Upper lobe of left lung (tissue), 4 donors: Measurements from ENCODE around the gene DUSP15.

Source experiments
- EP300 ChIP-seq, 4 donors: sonication (generic); formaldehyde crosslinking; IDR thresholded peaks; one replicate each; pipeline ENCODE4 v1.5.1; 2017; ENCODE audit warnings: antibody characterized with exemption in 4 of 4, control low read depth in 2 of 4
- POLR2A ChIP-seq, 4 donors: fragments of 450-650 bp; IDR thresholded peaks; one replicate each; pipeline ENCODE4 v1.5.1; 2016 to 2017; ENCODE audit warnings: antibody characterized with exemption in 4 of 4, mild to moderate bottlenecking in 2 of 4
- POLR2AphosphoS5 ChIP-seq, 2 donors: sonication (generic); formaldehyde crosslinking; IDR thresholded peaks; one replicate each; pipeline ENCODE4 v1.5.1; 2017; ENCODE audit warnings: antibody characterized with exemption in 2 of 2
- TF ChIP-seq, protein P1 (sequence below), 6 experiments: fragments of 450-650 bp in 4 of 6; fragments of 200-600 bp in 2 of 6; sonication (generic) in 2 of 6; IDR thresholded peaks; one replicate each; pipeline ENCODE4 v1.5.1; 2016 to 2019; ENCODE audit warnings: antibody characterized with exemption in 6 of 6

- TF ChIP-seq, protein P1, sequence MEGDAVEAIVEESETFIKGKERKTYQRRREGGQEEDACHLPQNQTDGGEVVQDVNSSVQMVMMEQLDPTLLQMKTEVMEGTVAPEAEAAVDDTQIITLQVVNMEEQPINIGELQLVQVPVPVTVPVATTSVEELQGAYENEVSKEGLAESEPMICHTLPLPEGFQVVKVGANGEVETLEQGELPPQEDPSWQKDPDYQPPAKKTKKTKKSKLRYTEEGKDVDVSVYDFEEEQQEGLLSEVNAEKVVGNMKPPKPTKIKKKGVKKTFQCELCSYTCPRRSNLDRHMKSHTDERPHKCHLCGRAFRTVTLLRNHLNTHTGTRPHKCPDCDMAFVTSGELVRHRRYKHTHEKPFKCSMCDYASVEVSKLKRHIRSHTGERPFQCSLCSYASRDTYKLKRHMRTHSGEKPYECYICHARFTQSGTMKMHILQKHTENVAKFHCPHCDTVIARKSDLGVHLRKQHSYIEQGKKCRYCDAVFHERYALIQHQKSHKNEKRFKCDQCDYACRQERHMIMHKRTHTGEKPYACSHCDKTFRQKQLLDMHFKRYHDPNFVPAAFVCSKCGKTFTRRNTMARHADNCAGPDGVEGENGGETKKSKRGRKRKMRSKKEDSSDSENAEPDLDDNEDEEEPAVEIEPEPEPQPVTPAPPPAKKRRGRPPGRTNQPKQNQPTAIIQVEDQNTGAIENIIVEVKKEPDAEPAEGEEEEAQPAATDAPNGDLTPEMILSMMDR (IDR thresholded peaks at IDR 0.05), result no peak
- TF ChIP-seq POLR2A (IDR thresholded peaks at IDR 0.05) (no peak), EP300 (IDR thresholded peaks at IDR 0.05) (no peak), POLR2AphosphoS5 (IDR thresholded peaks at IDR 0.05) (no peak)
These were observed 51.1 kb downstream of the DUSP15 start, which contains the start of gene MYLK2 for GRCh38 chr20:31819083-31819784.
